Fibroblast of lung (primary cell): Measurements from ENCODE around the gene SH3BP4.

ENCODE experiments used
- CTCF ChIP-seq, 2 donors: IDR thresholded peaks in 1 of 2; conservative IDR thresholded peaks in 1 of 2; 1 replicate in 1 of 2; 2 replicates in 1 of 2; pipeline ENCODE4 v1.5.1; 2011 to 2012; ENCODE audit warnings: low read length in 2 of 2, control low read depth in 1 of 2, inconsistent platforms in 1 of 2, low read depth in 1 of 2, mild to moderate bottlenecking in 1 of 2
- EZH2 ChIP-seq: IDR thresholded peaks from 2 replicates; pipeline ENCODE4 v1.5.1; 2012; ENCODE audit warnings: low read length, control low read depth, mild to moderate bottlenecking; ENCODE audit errors: missing control alignments

- TF ChIP-seq CTCF (conservative IDR thresholded peaks at IDR 0.05 in 1 of 2, IDR thresholded peaks at IDR 0.05 in 1 of 2; ENCODE audit: low read depth in 1 of 2, low read length in 2 of 2) (no peak), EZH2 (no peak)
These were observed 94.8 kb downstream of the SH3BP4 start for GRCh38 chr2:235046589-235046988.
